Psoas muscle (tissue), 8 donors: ENCODE measurements around the gene BCAN. TPM values are rescaled to one million over a fixed set of nuclear protein-coding genes. Genes with fewer than 3 reads are reported as not detected.
"Not testable (repeated sequence)": the region's sequence is repeated elsewhere in the genome, so short reads cannot be mapped to it uniquely, and the experiment has no call there.

Experiments used
- ATAC-seq, 4 donors: fragments of 200-7000 bp; cut with Tn5 transposase; one replicate each; pipeline ENCODE4 v1.9.1; 2020; ENCODE audit warnings: moderate library complexity in 3 of 4, mild to moderate bottlenecking in 2 of 4
- DNase-seq, 2 donors: peaks; one replicate each; pipeline ENCODE4 v3.0.0-alpha.2; 2020
- H3K27ac ChIP-seq: fragments of 200-600 bp; one replicate; pipeline ENCODE4 v1.8.0; 2022
- H3K27me3 ChIP-seq, 3 donors: fragments of 200-600 bp in 1 of 3; one replicate each; pipeline versions ENCODE4 v1.6.1 to v1.8.0; 2013 to 2022; ENCODE audit warnings: low read length in 2 of 3, mild to moderate bottlenecking in 2 of 3, moderate library complexity in 1 of 3; ENCODE audit not compliant: insufficient read depth in 3 of 3
- H3K36me3 ChIP-seq, 2 donors: fragments of 200-600 bp in 1 of 2; one replicate each; pipeline versions ENCODE4 v1.6.1 to v1.8.0; 2013 to 2022; ENCODE audit warnings: low read depth in 1 of 2, mild to moderate bottlenecking in 1 of 2, moderate library complexity in 1 of 2; ENCODE audit not compliant: insufficient read depth in 1 of 2
- H3K4me1 ChIP-seq: fragments of 200-600 bp; one replicate; pipeline ENCODE4 v1.8.0; 2022
- H3K4me3 ChIP-seq: fragments of 200-600 bp; one replicate; pipeline ENCODE4 v1.8.0; 2022; ENCODE audit warnings: mild to moderate bottlenecking
- H3K9me3 ChIP-seq: fragments of 200-600 bp; one replicate; pipeline ENCODE4 v1.8.0; 2022
- CTCF ChIP-seq: fragments of 200-600 bp; IDR thresholded peaks from one replicate; pipeline ENCODE4 v1.8.0; 2022; ENCODE audit warnings: antibody characterized with exemption
- WGBS, 3 donors: extraction: QIAGEN DNeasy Blood & Tissue Kit; methylation state at CpG; one replicate each; pipeline versions ENCODE4 v1.1.6 to v1.1.7; 2013; 5-methylcytosine and 5-hydroxymethylcytosine counted together
- intact Hi-C, 2 donors: fragments of 100-400 bp; cut with DNase I; formaldehyde crosslinking; loops; one replicate each; pipeline versions ENCODE4 v1.11.0 to v1.14.2; 2022
- polyA plus RNA-seq, 3 donors: library from polyadenylated mRNA; stranded (reverse); fragments of 200-250 nt; gene quantifications; one replicate each; pipeline ENCODE4 v1.2.3, GENCODE V29; 2013
- total RNA-seq, 4 donors: library from RNA; stranded (reverse); fragmentation: NEBNext Ultra II Directional in 2 of 4; extraction: Animal tissue kit (Norgen Biotek cat#: 25700) in 2 of 4; gene quantifications; one replicate each; pipeline versions ENCODE4 v1.2.1 to v1.2.4, GENCODE V29; 2021 to 2023
- donor health status: healthy with polysubstance abuse.
- donor health status: DM: no; HTN: no; CAD: no; lungs with moderate emphysema.
- donor health status: Bipolar disorder and iron deficiency.
- donor health status: healthy.
- donor health status: DM: yes; HTN: yes; CAD: no.
- donor health status: DM: no; HTN: no; CAD: no.
- donor health status: DM: no; HTN: no; CAD: no.
- donor health status: DM: yes; HTN: yes; CAD: no.

Gene BCAN
- total and polyA plus RNA-seq, 7 donors: 0.06 to 0.36 (median 0.18) TPM; not detected in 3

- Histone ChIP-seq H3K4me3 (peak overlapping the region; percentile 95), H3K27me3 (no peaks in the 10 kb centered on the region), H3K36me3 (peaks cover 2 to 23% of the 10 kb centered on the region in 2 donors), H3K27ac (peak overlapping the region; percentile 92), H3K9me3 (no peaks in the 10 kb centered on the region), H3K4me1 (peaks cover 19% of the 10 kb centered on the region)
- ATAC-seq: peak in 3 of 4 donors; percentile 3 to 16 (median 12)
- no peak for DNase-seq
- intact Hi-C loops: loop anchor here in 1 of 2 donors (5.0 kb wide), 1 partner anchor 150 kb away; no protein-coding TSS in a partner anchor
- TF ChIP-seq CTCF: no peak
- WGBS, 3 donors: 57 to 73% (median 59%) methylated on average over 12 of the region's 12 CpGs
Observed at GRCh38 chr1:156601892-156602291, 40.0 kb upstream of the BCAN start.

GRCh38 chr1:156602557-156602993 is 39.3 kb upstream of the BCAN start:
- H3K27ac ChIP-seq: no peak overlapping the region
- no peak overlapping the region for H3K4me3 ChIP-seq
- peaks cover 0 to 16% of the 10 kb centered on the region in 2 donors for H3K36me3 ChIP-seq
- ATAC-seq (no peak), DNase-seq (no peak)
- H3K27me3 ChIP-seq: no peaks in the 10 kb centered on the region
- TF ChIP-seq CTCF: no peak
- H3K9me3 ChIP-seq: no peaks in the 10 kb centered on the region
- 40 to 41% (median 41%) methylated on average over 9 to 10 of the region's 10 CpGs for WGBS, 3 donors
- peaks cover 19% of the 10 kb centered on the region for H3K4me1 ChIP-seq
- intact Hi-C loops: loop anchor here in 1 of 2 donors (5.0 kb wide), 1 partner anchor 150 kb away; no protein-coding TSS in a partner anchor

GRCh38 chr1:156607344-156607743 is 34.6 kb upstream of the BCAN start:
- DNase-seq, H3K36me3 ChIP-seq, ATAC-seq, H3K27ac ChIP-seq, H3K27me3 ChIP-seq, H3K4me3 ChIP-seq, H3K4me1 ChIP-seq, H3K9me3 ChIP-seq: not testable (repeated sequence)
- WGBS, 3 donors: 79 to 89% (median 82%) methylated on average over 4 of the region's 4 CpGs
- intact Hi-C loops: loop anchor here in 1 of 2 donors (5.0 kb wide), 1 partner anchor 220 kb away; no protein-coding TSS in a partner anchor

GRCh38 chr1:156608036-156608674 is 33.8 kb upstream of the BCAN start:
- Histone ChIP-seq H3K27me3 (no peaks in the 10 kb centered on the region), H3K9me3 (no peaks in the 10 kb centered on the region), H3K36me3 (no peaks in the 10 kb centered on the region), H3K4me1 (no peaks in the 10 kb centered on the region), H3K27ac (no peak overlapping the region), H3K4me3 (no peak overlapping the region)
- intact Hi-C loops: loop anchor here in 1 of 2 donors (2.0 to 5.0 kb wide), 2 partner anchors 151 to 221 kb away; no protein-coding TSS in a partner anchor
- TF ChIP-seq CTCF: peak; percentile 81
- WGBS, 3 donors: 27 to 32% (median 30%) methylated on average over 7 of the region's 7 CpGs
- DNase-seq (no peak), ATAC-seq (peak; percentile 98 to 100 (median 99))

GRCh38 chr1:156608981-156609380 is 32.9 kb upstream of the BCAN start:
- H3K4me3 ChIP-seq: no peak overlapping the region
- intact Hi-C loops: loop anchor here in 1 of 2 donors (2.0 to 5.0 kb wide), 2 partner anchors 152 to 222 kb away; no protein-coding TSS in a partner anchor
- ATAC-seq (no peak), DNase-seq (no peak)
- no peaks in the 10 kb centered on the region for H3K9me3 ChIP-seq
- H3K27ac ChIP-seq: no peak overlapping the region
- TF ChIP-seq CTCF: peak; percentile 18
- no peaks in the 10 kb centered on the region for H3K36me3 ChIP-seq
- H3K4me1 ChIP-seq: no peaks in the 10 kb centered on the region
- WGBS, 3 donors: 32 to 44% (median 43%) methylated on average over 6 of the region's 6 CpGs
- H3K27me3 ChIP-seq: no peaks in the 10 kb centered on the region

- DNase-seq, H3K9me3 ChIP-seq, H3K27ac ChIP-seq, H3K36me3 ChIP-seq, H3K4me1 ChIP-seq, H3K27me3 ChIP-seq, H3K4me3 ChIP-seq, ATAC-seq: not testable (repeated sequence)
- WGBS, 3 donors: 88 to 89% (median 88%) methylated on average over 9 of the region's 9 CpGs
- intact Hi-C loops: loop anchor here in 1 of 2 donors (5.0 kb wide), 1 partner anchor 33 kb away; the partner anchor contains the start of gene TTC24
Observed at GRCh38 chr1:156610072-156610471, 31.8 kb upstream of the BCAN start.
